ENCODE results near the gene MDGA2.
"Not testable (repeated sequence)": the region's sequence is repeated elsewhere in the genome, so short reads cannot be mapped to it uniquely, and the experiment has no call there.

MDGA2 gene

DNA sequence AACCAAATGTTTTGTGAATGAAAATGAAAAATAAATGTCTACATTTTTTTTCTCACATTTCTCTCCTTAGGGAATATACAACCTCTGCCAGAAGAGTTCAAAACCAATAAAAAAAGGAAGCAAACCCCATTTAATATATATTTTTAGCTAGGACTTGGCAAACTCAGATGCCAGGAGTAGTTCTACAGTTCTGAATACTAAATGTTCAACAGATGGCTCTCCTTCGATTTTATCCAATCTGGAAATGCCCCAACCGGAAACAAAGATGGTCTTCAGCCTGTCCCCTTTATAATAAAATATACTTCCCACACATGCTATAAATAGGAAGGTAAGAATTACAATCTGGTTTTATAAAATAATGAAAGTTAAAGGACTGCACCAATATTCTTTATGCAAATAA, 330.4 kb downstream of the MDGA2 start:
- in situ Hi-C loops (cut with MboI; ENCODE audit: low sequenced_read_pairs) = no loop called here

DNA sequence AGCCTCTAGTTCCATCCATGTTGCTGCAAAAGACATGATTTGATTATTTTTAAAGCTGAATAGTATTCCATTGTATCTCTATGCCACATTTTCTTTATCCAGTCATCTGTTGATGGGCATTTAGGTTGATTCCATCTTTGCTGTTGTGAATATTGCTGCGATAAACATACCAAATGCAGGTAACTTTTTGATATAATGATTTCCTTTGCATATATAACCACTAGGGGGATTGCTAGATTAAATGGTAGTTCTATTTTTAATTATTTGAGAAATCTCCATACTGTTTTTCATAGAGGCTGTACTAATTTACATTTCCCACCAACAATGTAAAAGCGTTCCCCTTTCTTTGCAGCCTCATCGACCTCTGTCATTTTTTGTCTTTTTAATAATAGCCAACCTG, 342.5 kb downstream of the MDGA2 start:
- in situ Hi-C loops (cut with MboI; ENCODE audit: low sequenced_read_pairs) = no loop called here

DNA sequence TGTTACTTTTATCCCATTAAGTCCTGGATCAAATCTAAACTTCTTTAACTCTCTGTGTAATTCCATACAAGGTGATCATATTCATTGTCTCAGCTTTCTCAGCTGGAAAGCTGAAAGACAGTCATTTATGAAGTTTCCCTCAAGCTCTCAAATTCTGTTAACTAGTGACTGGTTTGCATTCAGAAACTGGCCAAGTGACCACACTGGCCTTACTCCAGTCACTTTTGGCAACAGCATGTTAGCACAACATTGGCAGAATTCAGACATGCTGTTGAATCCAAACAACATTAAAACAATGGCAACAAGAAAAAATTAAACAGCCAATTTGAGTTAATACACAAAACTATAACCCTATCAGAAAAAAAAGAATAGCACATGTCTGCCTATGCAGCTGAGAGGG, 343.3 kb downstream of the MDGA2 start:
- in situ Hi-C loops (cut with MboI; ENCODE audit: low sequenced_read_pairs) = no loop called here

DNA sequence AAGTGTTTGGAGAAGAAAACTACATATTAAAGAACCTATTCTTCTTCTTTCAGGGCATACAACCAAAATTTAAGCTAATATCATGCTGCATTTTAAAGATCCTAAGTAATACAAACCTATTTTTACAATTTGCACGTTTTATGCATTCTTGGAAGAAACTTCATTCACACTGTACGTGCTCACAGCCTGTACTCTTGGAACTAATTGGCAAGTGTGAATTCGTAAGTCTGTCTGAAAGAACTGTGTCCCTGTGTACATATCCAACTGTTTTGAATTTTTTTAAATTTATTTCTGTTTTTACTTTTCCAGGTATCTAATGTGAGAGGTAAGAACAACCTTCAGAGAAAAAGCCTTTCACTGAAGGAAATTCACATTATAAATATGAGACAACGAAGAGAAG, 347.0 kb downstream of the MDGA2 start:
- in situ Hi-C loops (cut with MboI; ENCODE audit: low sequenced_read_pairs) = no loop called here

DNA sequence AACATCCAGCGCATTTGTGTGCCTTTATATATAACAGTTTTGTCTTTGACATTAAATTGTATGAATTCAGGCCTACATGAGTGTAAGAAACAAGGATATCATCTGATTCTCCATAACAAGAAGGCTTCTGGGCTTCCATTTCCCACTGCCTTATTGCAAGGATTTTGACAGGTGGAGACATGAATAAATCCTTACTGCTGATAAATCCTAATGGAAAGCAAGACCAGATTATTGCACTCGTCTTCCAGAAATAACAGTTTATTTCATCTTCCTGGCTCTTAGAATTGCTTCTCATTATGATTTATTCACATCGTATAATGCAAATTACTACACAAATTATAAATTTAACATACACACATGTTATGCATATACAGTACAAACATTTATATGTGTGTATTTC, 348.1 kb downstream of the MDGA2 start:
- in situ Hi-C loops (cut with MboI; ENCODE audit: low sequenced_read_pairs) = no loop called here

DNA sequence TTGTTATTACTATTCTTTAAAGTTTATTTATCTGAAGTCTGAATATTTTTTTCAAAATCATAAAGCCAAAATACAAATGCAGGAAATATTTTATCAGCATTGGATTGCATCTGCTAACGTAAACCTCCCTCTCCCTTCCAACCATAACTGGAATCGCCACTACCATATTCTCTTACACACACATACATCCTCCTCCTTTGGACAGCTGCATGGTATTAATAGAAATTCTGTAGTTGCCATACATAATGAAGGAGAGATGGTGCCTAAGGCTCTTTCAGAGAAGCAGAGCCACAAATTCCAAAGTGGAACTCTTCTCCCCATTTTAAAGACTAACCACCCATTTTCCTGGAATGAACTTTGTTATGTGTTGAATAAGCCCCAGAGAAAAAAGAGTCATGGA, 352.7 kb downstream of the MDGA2 start:
- in situ Hi-C loops (cut with MboI; ENCODE audit: low sequenced_read_pairs) = no loop called here

DNA sequence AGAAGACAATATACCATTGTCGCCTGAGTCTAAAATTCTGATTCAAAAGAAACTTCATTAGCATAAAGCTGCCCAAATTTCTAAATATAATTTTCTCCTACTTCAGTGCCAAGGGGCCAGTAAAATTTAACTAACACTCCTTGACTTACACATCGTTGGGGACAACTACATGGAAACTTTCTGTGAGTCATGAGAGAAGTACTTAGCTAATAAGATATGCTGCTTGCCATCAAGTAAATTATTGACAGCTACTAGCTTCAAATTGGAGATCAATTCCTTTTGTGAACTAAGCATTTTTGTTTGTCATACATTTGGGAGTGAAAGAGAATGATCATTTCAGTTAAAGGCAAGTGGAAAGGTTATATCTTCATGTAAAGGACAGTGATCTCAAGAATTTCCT, 373.3 kb downstream of the MDGA2 start:
- in situ Hi-C loops (cut with MboI; ENCODE audit: low sequenced_read_pairs) = no loop called here

DNA sequence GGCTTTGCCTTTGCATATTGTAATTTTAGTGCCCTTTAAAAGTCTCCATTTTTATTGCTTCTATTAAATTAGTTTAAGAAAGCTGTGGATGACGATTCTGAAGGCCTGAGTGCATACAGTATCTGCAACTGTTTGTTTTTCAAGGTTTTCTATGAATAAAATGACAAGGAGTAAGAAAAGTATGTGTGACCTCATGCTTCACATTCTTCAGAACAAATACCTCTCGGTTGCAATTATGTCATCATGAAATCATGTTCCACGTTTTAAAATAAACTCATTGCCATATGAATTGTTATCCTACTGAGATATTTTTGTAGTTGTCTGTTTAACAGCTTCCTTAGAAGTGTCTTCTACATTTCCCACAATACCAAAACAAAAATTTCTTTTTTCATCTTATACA, 374.6 kb downstream of the MDGA2 start:
- in situ Hi-C loops (cut with MboI; ENCODE audit: low sequenced_read_pairs) = no loop called here

DNA sequence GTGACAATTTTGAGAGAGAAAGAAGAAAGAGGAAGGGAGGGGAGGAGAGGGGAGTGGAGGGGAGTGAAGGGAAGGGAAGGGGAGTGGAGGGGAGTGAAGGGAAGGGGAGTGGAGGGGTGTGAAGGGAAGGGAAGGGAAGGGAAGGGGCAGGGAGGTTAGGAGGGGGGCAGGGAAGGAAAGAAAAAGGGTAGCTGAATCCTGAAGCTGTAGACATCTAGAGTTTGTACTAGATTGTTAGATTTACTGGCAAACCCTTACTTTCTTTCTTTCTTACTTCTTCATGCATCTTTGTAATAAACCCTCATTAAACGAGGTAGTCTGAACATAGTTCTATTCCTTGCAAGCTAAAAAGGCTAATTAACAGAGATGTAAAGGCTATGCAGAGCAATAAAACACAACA, 378.0 kb downstream of the MDGA2 start:
- in situ Hi-C loops (cut with MboI; ENCODE audit: low sequenced_read_pairs) = no loop called here

DNA sequence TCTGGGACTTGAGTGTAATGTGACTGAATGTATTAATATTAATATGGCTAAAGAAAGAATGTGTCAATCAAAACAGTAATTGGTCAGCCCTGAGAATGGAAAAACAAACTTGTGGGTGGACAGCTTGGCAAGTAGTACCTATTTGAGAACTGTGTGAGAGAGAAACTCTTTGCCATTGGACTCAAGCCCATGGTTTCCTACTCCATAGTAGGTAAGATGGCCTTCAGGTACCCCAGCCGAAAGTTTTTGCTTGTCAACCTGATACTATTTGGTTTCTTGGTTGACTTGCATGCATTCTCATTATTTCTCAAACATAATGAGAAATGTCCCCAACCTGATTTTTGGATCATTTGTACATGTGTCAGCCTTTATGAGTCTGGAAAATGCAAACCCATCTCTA, 391.1 kb downstream of the MDGA2 start:
- in situ Hi-C loops (cut with MboI; ENCODE audit: low sequenced_read_pairs) = no loop called here

DNA sequence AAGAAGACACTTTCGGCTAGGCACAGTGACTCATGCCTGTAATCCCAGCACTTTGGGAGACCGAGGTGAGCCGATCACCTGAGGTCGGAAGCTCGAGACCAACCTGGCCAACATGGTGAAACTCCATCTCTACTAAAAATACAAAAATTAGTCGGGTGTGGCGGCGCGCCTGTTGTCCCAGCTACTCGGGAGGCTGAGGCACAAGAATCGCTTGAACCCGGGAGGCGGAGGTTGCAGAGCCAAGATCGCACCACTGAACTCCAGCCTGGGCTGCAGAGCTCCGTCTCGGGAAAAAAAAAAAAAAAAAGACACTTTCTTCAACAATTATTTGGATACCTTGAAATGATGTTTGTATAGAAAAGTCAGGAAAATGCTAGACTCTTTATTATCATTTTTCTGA, 393.6 kb downstream of the MDGA2 start:
- in situ Hi-C loops (cut with MboI; ENCODE audit: low sequenced_read_pairs) = not testable (repeated sequence)

DNA sequence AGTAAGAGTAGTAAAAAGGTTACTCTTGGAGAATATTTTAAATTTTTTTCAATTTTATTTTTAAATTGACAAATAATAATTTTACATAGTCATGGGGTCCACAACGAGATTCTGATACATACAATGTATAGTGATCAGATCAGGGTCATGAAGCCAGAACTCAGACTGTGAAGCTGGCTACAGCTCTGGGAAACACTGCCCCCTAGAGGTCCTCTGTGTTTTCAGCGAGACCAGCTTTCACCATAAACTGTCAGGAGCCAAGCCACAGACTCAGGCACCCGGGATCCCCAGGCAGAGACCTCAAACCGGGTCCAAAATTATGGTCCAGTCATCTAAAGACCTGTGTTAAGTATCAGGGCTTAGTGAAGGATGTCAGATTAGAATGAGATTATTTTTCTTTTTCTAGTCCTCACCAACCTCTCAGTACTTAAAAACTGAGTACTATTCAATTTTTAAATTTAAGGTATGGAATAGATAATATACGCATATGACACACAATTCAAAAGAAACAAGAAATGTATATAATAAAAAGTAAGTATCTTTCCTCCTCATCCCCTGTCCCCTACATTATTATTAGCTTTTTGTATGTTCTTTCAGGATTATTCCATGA, 397.1 kb downstream of the MDGA2 start:
- in situ Hi-C loops (cut with MboI; ENCODE audit: low sequenced_read_pairs) = no loop called here

DNA sequence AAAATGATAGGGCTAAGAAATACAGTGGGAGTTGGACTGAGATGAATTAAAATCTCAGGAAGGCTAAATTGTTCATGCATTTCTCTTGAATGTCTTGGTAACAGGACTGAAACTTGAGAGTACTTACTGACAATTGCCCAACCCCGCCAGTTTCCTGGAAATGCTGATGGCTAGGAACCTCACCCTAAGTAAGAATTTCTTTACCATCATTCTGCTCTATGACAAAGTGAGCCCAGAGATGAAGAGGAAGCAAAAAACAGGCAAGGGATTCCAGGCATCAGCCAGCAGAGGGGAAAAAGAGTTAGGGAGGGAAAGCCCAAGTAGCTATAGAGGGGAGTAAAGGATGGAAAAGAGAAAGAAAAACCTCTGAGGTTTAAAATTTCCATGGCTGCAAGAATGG, 397.7 kb downstream of the MDGA2 start:
- in situ Hi-C loops (cut with MboI; ENCODE audit: low sequenced_read_pairs) = no loop called here

DNA sequence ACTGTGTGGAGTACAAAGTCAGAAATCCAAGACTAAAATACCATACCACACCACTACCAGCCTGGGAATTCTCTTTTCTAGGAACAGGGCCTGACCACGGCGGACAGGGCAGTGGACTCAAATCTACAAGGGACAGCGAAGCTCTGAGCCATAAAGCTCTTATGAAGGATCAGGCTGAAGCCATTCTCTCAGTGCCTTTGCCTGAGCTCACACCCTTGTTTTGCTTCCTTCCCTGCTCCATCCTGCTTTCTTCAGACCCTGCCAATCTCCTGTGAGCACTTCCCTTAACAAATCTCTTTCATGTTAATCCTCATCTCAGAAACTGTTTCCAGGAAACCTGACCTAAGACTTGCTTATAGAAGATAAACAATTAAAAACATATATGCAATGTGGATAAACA, 398.5 kb downstream of the MDGA2 start:
- in situ Hi-C loops (cut with MboI; ENCODE audit: low sequenced_read_pairs) = no loop called here

DNA sequence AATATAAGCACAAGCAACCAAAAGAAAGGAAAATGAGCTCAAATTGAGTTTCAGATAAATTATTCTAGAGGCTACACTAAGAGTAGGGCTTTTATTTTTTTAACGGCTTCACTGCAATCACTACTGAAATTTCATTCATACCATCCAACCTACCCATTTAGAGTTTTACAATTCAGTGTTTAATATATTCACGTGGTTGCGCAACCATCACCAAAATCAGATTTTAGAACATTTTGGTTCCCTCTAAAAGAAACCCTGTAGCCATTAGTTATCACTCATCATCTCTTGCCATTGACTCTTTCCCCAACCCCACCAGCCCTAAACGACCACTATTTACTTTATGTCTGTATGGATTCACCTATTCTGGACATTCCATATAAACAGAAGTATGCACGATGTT, 401.5 kb downstream of the MDGA2 start:
- in situ Hi-C loops (cut with MboI; ENCODE audit: low sequenced_read_pairs) = no loop called here

DNA sequence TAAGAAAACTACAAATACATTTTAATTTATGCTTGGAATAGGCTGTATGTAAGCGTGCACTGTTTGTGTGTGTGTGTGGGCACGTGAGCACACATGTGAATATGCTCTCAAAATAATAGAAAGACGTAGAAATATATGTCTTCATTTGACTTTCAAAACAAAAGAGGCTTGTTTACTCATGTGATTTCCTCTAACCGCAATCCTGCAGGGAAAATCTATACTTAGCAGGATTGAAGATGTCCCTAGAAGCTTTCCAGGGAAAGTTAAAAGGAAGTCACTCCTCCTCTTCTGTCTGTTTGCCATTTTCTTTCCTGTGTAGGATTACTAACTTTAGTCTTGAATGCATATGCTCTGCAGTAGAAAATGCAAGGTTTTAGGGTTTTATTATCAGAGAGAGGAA, 404.7 kb downstream of the MDGA2 start:
- in situ Hi-C loops (cut with MboI; ENCODE audit: low sequenced_read_pairs) = no loop called here

DNA sequence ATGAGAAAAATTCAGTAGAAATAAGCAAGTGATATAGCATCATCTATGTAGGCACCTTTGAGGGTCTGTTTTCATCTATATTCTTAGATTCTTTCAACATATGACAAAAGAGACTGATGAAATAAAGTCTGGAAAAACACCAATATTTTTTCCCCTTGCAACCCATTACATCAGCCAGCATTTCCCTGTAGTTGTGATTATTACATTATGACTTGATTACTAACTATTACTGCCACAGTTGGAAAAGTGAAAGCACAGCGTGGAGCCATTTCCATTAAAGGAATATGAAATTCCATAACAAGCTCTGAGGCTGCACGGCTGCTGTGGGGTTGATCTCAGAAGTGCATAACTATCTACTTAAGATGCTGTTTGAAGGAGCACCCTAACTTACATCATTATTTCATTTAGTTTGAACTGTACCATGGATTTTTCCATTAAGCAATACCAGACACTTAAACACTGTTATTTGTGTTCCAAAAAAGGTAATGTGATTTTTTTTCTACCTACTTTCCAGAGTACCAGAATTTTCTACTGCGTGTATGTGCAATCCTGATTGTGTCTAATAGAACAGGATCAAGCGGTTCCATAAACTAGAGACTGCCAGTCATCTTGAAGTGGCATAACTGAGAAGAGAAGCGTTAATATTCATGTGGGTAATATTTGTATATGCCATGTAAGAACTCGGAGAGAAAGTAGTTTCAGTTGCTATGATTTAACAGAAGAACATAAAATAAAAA, 405.5 kb downstream of the MDGA2 start:
- in situ Hi-C loops (cut with MboI; ENCODE audit: low sequenced_read_pairs) = no loop called here

DNA sequence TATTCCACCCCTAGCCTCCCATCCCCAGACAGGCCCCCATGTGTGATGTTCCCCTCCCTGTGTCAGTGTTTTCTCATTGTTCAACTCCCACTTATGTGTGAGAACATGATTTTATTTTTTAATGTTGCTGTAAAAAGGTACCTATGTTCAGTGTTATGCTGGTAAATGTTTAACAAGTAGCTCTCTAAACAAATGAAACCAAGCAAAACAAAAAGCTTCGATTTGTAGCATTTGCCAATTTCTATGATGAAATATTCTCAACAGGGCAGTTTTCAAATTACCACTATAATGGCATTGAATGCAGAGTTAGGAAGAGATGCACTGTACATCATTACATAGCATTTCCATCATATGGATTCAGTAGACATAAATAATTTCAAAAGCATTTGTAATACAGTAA, 410.6 kb downstream of the MDGA2 start:
- in situ Hi-C loops (cut with MboI; ENCODE audit: low sequenced_read_pairs) = no loop called here

DNA sequence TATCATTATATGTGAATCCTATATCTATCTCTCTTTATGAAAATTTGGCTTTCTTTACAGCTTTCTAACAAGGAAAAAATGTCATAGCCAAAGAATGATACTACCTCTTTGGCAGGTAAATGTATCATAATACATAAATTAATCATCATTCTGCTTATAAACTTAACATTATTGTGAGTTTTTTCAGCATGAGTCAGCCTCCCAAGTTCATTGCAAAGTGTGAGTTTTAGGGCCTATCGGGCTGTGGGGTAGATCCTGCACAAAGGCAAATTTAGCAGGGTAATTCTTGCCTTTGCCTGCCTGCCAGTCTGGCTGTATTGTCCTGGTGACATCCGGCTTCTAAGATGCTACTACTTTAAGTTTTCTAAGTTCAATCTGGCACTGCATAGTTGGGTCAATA, 412.6 kb downstream of the MDGA2 start:
- in situ Hi-C loops (cut with MboI; ENCODE audit: low sequenced_read_pairs) = no loop called here

DNA sequence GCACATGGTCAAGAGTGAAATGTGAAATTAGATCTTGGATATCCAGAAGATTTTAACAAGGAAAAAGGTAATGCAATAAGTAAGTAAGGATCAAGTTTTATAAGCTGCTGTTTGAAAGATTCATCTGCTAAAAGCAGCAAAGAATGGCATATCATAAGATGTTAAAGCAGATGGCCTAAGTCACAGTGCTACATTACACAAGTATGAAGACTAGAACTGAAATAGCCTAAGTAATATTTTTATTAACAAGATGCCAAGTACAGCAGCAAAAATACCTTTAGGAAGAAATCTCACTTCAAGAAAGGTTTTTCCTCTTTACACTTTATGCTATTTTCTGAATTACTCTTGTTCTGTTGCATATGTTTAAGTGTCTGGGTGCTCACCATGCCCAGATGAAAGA, 414.1 kb downstream of the MDGA2 start:
- in situ Hi-C loops (cut with MboI; ENCODE audit: low sequenced_read_pairs) = no loop called here

DNA sequence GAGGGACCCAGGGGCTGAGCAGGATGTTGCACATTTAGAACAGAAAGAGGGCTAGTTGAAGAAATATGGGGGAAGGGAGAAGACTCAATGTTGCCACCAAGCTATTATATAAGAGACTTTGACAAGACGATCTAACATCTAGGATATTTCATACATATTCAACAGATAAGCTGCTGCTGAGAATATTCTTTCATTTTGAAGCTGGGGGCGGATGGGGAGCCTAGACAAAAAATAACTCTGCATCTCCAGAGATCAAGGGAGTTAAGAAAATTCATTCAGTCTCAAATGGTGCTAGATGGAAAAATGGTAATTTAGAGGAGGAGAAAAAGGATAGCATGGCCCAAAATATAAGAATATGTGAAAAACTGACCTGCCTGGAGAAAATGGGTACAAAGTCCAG, 415.6 kb downstream of the MDGA2 start:
- in situ Hi-C loops (cut with MboI; ENCODE audit: low sequenced_read_pairs) = no loop called here

DNA sequence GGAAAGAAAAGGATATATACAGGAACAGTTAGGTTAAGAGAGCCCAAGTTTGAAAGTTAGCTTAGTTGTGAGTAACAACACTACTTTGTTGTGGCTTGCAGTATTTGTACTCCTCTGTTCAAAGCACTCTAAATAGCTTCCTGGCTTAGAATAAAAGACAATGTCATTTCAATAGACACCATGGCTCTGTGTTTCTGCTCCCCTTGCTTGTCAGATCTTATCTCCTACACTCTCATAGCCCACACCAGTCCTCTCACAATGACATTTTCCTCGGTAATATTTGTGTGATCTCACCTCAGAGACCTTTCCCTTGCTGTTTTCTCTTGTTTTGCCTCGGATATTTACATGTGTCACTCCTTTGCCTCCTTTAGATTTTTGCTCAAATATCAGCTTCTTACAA, 418.4 kb downstream of the MDGA2 start:
- in situ Hi-C loops (cut with MboI; ENCODE audit: low sequenced_read_pairs) = no loop called here

DNA sequence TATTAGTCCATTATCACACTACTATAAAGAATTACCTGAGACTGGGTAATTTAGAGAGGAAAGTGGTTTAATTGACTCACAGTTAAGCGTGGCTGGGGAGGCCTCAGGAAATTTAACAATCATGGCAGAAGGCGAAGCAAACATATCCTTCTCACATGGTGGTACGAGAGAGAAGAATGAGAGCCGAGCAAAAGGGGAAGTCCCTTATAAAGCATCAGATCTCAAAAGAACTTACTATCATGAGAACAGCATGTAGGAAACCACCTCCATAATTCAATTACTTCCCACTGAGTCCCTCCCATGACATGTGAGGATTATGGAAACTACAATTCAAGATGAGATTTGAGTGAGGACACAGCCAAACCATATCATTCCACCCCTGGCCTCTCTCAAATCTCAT, 422.6 kb downstream of the MDGA2 start:
- in situ Hi-C loops (cut with MboI; ENCODE audit: low sequenced_read_pairs) = no loop called here
